ENCODE measurements around the gene COL15A1.
A peak's percentile ranks its signal among the peaks of the same experiment; 100 is the strongest.

COL15A1 gene

GRCh38 chr9:99092643-99093491 is 149.2 kb downstream of the COL15A1 start:
- Histone ChIP-seq H3K18ac (ENCODE audit: low read length) (no peak overlapping the region), H3K4me3 (ENCODE audit: low read depth, low read length) (no peak overlapping the region), H2AK5ac (ENCODE audit: low read length) (no peak overlapping the region), H3K4me2 (ENCODE audit: low read length) (no peak overlapping the region), H2AFZ (ENCODE audit: insufficient read depth, low read length, poor library complexity) (no peak overlapping the region), H3K36me3 (ENCODE audit: control insufficient read depth in 1 of 2, insufficient read depth in 2 of 2, low read length in 2 of 2) (no peaks in the 10 kb centered on the region), H3K4ac (ENCODE audit: low read depth, low read length) (no peak overlapping the region), H2BK12ac (ENCODE audit: low read length) (no peak overlapping the region), H4K12ac (ENCODE audit: low read depth, low read length) (no peak overlapping the region), H4K91ac (ENCODE audit: low read depth, low read length) (no peak overlapping the region), H3K27me3 (ENCODE audit: insufficient read depth, low read length) (no peaks in the 10 kb centered on the region), H3K27ac (ENCODE audit: low read depth, low read length) (no peak overlapping the region), H2BK120ac (ENCODE audit: insufficient read depth, low read length, poor library complexity) (no peak overlapping the region), H3K9ac (ENCODE audit: low read length) (no peak overlapping the region), H3K4me1 (ENCODE audit: control insufficient read depth in 1 of 2, insufficient read depth in 2 of 2, low read length in 2 of 2) (peaks cover 3 to 4% of the 10 kb centered on the region in 2 experiments), H3K14ac (ENCODE audit: low read length) (no peak overlapping the region), H4K8ac (ENCODE audit: low read depth, low read length) (no peak overlapping the region), H3K79me1 (ENCODE audit: low read length) (no peaks in the 10 kb centered on the region), H3K9me3 (ENCODE audit: insufficient read depth, low read depth, low read length) (peaks cover 3% of the 10 kb centered on the region), H3K79me2 (ENCODE audit: control insufficient read depth, insufficient read depth, low read length, poor library complexity) (no peaks in the 10 kb centered on the region), H2BK5ac (ENCODE audit: low read depth, low read length, poor library complexity) (no peak overlapping the region), H3K23ac (ENCODE audit: low read length) (no peak overlapping the region)
- WGBS (ENCODE audit: extremely low coverage, insufficient coverage, insufficient read length) = no CpG with 5 or more reads among the region's 6 CpGs
- DNase-seq = no peak

- Histone ChIP-seq H3K79me1 (ENCODE audit: low read length) (no peaks in the 10 kb centered on the region), H3K27ac (ENCODE audit: low read depth, low read length) (no peak overlapping the region), H3K23ac (ENCODE audit: low read length) (no peak overlapping the region), H2BK5ac (ENCODE audit: low read depth, low read length, poor library complexity) (no peak overlapping the region), H2AK5ac (ENCODE audit: low read length) (no peak overlapping the region), H4K12ac (ENCODE audit: low read depth, low read length) (no peak overlapping the region), H3K9ac (ENCODE audit: low read length) (no peak overlapping the region), H3K18ac (ENCODE audit: low read length) (no peak overlapping the region), H3K36me3 (ENCODE audit: control insufficient read depth in 1 of 2, insufficient read depth in 2 of 2, low read length in 2 of 2) (no peaks in the 10 kb centered on the region), H3K79me2 (ENCODE audit: control insufficient read depth, insufficient read depth, low read length, poor library complexity) (no peaks in the 10 kb centered on the region), H3K14ac (ENCODE audit: low read length) (no peak overlapping the region), H3K27me3 (ENCODE audit: insufficient read depth, low read length) (no peaks in the 10 kb centered on the region), H2AFZ (ENCODE audit: insufficient read depth, low read length, poor library complexity) (no peak overlapping the region), H2BK12ac (ENCODE audit: low read length) (no peak overlapping the region), H2BK120ac (ENCODE audit: insufficient read depth, low read length, poor library complexity) (no peak overlapping the region), H3K4me2 (ENCODE audit: low read length) (no peak overlapping the region), H3K9me3 (ENCODE audit: insufficient read depth, low read depth, low read length) (peaks cover 3% of the 10 kb centered on the region), H3K4ac (ENCODE audit: low read depth, low read length) (no peak overlapping the region), H3K4me3 (ENCODE audit: low read depth, low read length) (no peak overlapping the region), H4K91ac (ENCODE audit: low read depth, low read length) (no peak overlapping the region), H4K8ac (ENCODE audit: low read depth, low read length) (no peak overlapping the region), H3K4me1 (ENCODE audit: control insufficient read depth in 1 of 2, insufficient read depth in 2 of 2, low read length in 2 of 2) (peaks cover 3 to 4% of the 10 kb centered on the region in 2 experiments)
- no CpG with 5 or more reads among the region's 3 CpGs for WGBS (ENCODE audit: extremely low coverage, insufficient coverage, insufficient read length)
- no peak for DNase-seq
Observed at GRCh38 chr9:99093492-99093791, 149.7 kb downstream of the COL15A1 start.

GRCh38 chr9:99095565-99095964 is 151.9 kb downstream of the COL15A1 start:
- no CpG with 5 or more reads among the region's 3 CpGs for WGBS (ENCODE audit: extremely low coverage, insufficient coverage, insufficient read length)
- peaks cover 3 to 4% of the 10 kb centered on the region in 2 experiments for H3K4me1 ChIP-seq (ENCODE audit: control insufficient read depth in 1 of 2, insufficient read depth in 2 of 2, low read length in 2 of 2)
- no peak overlapping the region for H4K8ac ChIP-seq (ENCODE audit: low read depth, low read length)

GRCh38 chr9:99096409-99096808 is 152.7 kb downstream of the COL15A1 start:
- Histone ChIP-seq H2BK5ac (ENCODE audit: low read depth, low read length, poor library complexity) (no peak overlapping the region), H3K9me3 (ENCODE audit: insufficient read depth, low read depth, low read length) (no peaks in the 10 kb centered on the region), H3K4me1 (ENCODE audit: control insufficient read depth in 1 of 2, insufficient read depth in 2 of 2, low read length in 2 of 2) (peaks cover 3 to 4% of the 10 kb centered on the region in 2 experiments), H2BK12ac (ENCODE audit: low read length) (no peak overlapping the region), H3K79me1 (ENCODE audit: low read length) (no peaks in the 10 kb centered on the region), H4K8ac (ENCODE audit: low read depth, low read length) (no peak overlapping the region), H3K4ac (ENCODE audit: low read depth, low read length) (no peak overlapping the region), H3K23ac (ENCODE audit: low read length) (no peak overlapping the region), H4K12ac (ENCODE audit: low read depth, low read length) (no peak overlapping the region), H3K4me2 (ENCODE audit: low read length) (no peak overlapping the region), H3K9ac (ENCODE audit: low read length) (no peak overlapping the region), H3K27me3 (ENCODE audit: insufficient read depth, low read length) (no peaks in the 10 kb centered on the region), H3K79me2 (ENCODE audit: control insufficient read depth, insufficient read depth, low read length, poor library complexity) (no peaks in the 10 kb centered on the region), H2AK5ac (ENCODE audit: low read length) (no peak overlapping the region), H2BK120ac (ENCODE audit: insufficient read depth, low read length, poor library complexity) (no peak overlapping the region), H4K91ac (ENCODE audit: low read depth, low read length) (no peak overlapping the region), H3K36me3 (ENCODE audit: control insufficient read depth in 1 of 2, insufficient read depth in 2 of 2, low read length in 2 of 2) (no peaks in the 10 kb centered on the region), H3K18ac (ENCODE audit: low read length) (no peak overlapping the region), H3K27ac (ENCODE audit: low read depth, low read length) (no peak overlapping the region), H3K4me3 (ENCODE audit: low read depth, low read length) (no peak overlapping the region), H3K14ac (ENCODE audit: low read length) (no peak overlapping the region), H2AFZ (ENCODE audit: insufficient read depth, low read length, poor library complexity) (no peak overlapping the region)
- no peak for DNase-seq
- WGBS (ENCODE audit: extremely low coverage, insufficient coverage, insufficient read length) = no CpG with 5 or more reads among the region's 3 CpGs

More at GRCh38 chr9:99095565-99095964, 151.9 kb downstream of the COL15A1 start:
- H3K9ac ChIP-seq (ENCODE audit: low read length) = no peak overlapping the region
- peak in 1 of 2 donors; percentile 58 for DNase-seq
- no peak overlapping the region for H2BK120ac ChIP-seq (ENCODE audit: insufficient read depth, low read length, poor library complexity)
- no peak overlapping the region for H2AK5ac ChIP-seq (ENCODE audit: low read length)
- no peak overlapping the region for H2AFZ ChIP-seq (ENCODE audit: insufficient read depth, low read length, poor library complexity)
- H3K4ac ChIP-seq (ENCODE audit: low read depth, low read length) = no peak overlapping the region
- H3K18ac ChIP-seq (ENCODE audit: low read length) = no peak overlapping the region
- no peaks in the 10 kb centered on the region for H3K79me1 ChIP-seq (ENCODE audit: low read length)
- no peak overlapping the region for H3K14ac ChIP-seq (ENCODE audit: low read length)
- H4K12ac ChIP-seq (ENCODE audit: low read depth, low read length) = no peak overlapping the region
- H3K27me3 ChIP-seq (ENCODE audit: insufficient read depth, low read length) = no peaks in the 10 kb centered on the region
- H3K4me3 ChIP-seq (ENCODE audit: low read depth, low read length) = no peak overlapping the region
- H3K27ac ChIP-seq (ENCODE audit: low read depth, low read length) = no peak overlapping the region
- H3K23ac ChIP-seq (ENCODE audit: low read length) = no peak overlapping the region
- no peaks in the 10 kb centered on the region for H3K36me3 ChIP-seq (ENCODE audit: control insufficient read depth in 1 of 2, insufficient read depth in 2 of 2, low read length in 2 of 2)
- no peak overlapping the region for H2BK5ac ChIP-seq (ENCODE audit: low read depth, low read length, poor library complexity)
- no peak overlapping the region for H2BK12ac ChIP-seq (ENCODE audit: low read length)
- no peak overlapping the region for H4K91ac ChIP-seq (ENCODE audit: low read depth, low read length)
- peak overlapping the region; percentile 6 for H3K4me2 ChIP-seq (ENCODE audit: low read length)
- no peaks in the 10 kb centered on the region for H3K79me2 ChIP-seq (ENCODE audit: control insufficient read depth, insufficient read depth, low read length, poor library complexity)
- H3K9me3 ChIP-seq (ENCODE audit: insufficient read depth, low read depth, low read length) = no peaks in the 10 kb centered on the region

Measured in trophoblast cell (in vitro differentiated cells and primary cell).